ENCODE measurements around the gene AGAP1.

The AGAP1 gene

DNA sequence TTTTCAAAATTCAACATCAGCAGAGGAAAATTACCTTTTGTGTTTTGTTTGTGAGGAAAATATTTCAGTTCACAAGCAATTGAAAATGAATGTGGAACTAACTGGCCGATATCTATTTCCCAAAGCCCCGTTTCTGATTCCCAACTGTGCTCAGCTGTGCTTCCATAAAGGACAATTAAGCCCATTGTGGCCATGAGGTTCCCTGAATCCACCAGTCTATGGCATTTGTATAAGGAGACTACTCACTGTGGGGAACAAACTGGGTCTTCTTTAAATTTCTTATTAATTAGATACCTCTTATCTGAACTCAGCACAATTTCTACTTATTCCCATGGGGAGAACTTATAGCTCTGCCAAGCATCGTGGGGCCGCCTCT is 31.4 kb upstream of the AGAP1 start:
- no peaks in the 10 kb centered on the region for H3K4me1 ChIP-seq (ENCODE audit: control insufficient read depth, insufficient read depth, low read length)
- no CpG with 5 or more reads among the region's 4 CpGs for WGBS (ENCODE audit: insufficient coverage, insufficient read length)
- H3K36me3 ChIP-seq (ENCODE audit: control insufficient read depth, insufficient read depth, low read length) = no peaks in the 10 kb centered on the region
- H3K27me3 ChIP-seq (ENCODE audit: control insufficient read depth, insufficient read depth, low read length) = no peaks in the 10 kb centered on the region
- H3K4me3 ChIP-seq (ENCODE audit: low read length) = no peak overlapping the region
- DNase-seq (ENCODE audit: low read depth, low spot score) = no peak
- H3K9me3 ChIP-seq (ENCODE audit: control insufficient read depth, insufficient read depth, low read length) = no peaks in the 10 kb centered on the region
- no peak overlapping the region for H3K27ac ChIP-seq (ENCODE audit: low read length)

DNA sequence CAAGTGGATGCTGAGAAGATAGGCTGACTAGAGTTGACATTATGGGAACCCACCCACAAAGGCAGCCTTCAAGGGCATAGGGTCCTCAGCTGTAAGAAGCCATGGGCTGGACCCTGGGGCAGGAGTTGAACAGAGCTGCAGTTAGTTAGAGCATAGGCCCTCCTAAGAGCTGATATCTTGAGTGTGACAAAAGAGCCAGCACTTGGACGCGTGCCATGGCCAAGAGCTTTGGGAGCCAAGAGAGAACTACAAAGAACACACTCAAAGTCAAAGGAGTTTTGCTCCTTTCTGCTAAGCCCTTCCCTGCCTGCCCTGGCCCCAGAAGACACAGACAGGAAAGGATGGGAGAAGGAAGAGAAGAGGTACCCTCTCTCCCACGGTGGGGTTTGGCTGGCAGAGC is 29.9 kb upstream of the AGAP1 start:
- Histone ChIP-seq H3K27me3 (ENCODE audit: control insufficient read depth, insufficient read depth, low read length) (no peaks in the 10 kb centered on the region), H3K4me1 (ENCODE audit: control insufficient read depth, insufficient read depth, low read length) (no peaks in the 10 kb centered on the region; the same call in 1 of the 2 replicates), H3K27ac (ENCODE audit: low read length) (no peak overlapping the region), H3K36me3 (ENCODE audit: control insufficient read depth, insufficient read depth, low read length) (no peaks in the 10 kb centered on the region), H3K9me3 (ENCODE audit: control insufficient read depth, insufficient read depth, low read length) (no peaks in the 10 kb centered on the region), H3K4me3 (ENCODE audit: low read length) (no peak overlapping the region)
- WGBS (ENCODE audit: insufficient coverage, insufficient read length) = no CpG with 5 or more reads among the region's 3 CpGs
- DNase-seq (ENCODE audit: low read depth, low spot score) = no peak

DNA sequence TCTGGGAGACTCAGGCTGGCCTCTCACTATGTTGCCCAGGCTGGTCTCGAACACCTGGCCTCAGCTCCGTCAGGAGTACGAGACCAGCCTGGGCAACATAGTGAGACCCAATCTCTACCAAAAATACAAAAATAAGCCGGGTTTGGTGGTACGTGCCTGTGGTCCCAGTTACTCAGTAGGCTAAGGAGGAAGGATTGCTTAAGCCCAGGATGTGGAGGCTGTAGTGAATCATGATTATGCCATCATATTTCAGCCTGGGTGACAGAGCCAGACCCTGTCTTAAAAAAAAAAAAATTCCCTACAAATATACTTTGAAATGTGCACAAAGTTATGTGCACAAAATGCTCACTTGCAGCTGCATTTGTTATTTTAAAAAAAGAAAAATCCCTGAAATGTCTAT is 26.3 kb upstream of the AGAP1 start:
- no peak overlapping the region for H3K27ac ChIP-seq (ENCODE audit: low read length)
- no peak overlapping the region for H3K4me3 ChIP-seq (ENCODE audit: low read length)
- no peaks in the 10 kb centered on the region for H3K36me3 ChIP-seq (ENCODE audit: control insufficient read depth, insufficient read depth, low read length)
- no peaks in the 10 kb centered on the region for H3K27me3 ChIP-seq (ENCODE audit: control insufficient read depth, insufficient read depth, low read length)
- WGBS (ENCODE audit: insufficient coverage, insufficient read length) = no CpG with 5 or more reads among the region's 5 CpGs
- no peaks in the 10 kb centered on the region; the same call in 1 of the 2 replicates for H3K4me1 ChIP-seq (ENCODE audit: control insufficient read depth, insufficient read depth, low read length)
- H3K9me3 ChIP-seq (ENCODE audit: control insufficient read depth, insufficient read depth, low read length) = no peaks in the 10 kb centered on the region
- DNase-seq (ENCODE audit: low read depth, low spot score) = no peak

DNA sequence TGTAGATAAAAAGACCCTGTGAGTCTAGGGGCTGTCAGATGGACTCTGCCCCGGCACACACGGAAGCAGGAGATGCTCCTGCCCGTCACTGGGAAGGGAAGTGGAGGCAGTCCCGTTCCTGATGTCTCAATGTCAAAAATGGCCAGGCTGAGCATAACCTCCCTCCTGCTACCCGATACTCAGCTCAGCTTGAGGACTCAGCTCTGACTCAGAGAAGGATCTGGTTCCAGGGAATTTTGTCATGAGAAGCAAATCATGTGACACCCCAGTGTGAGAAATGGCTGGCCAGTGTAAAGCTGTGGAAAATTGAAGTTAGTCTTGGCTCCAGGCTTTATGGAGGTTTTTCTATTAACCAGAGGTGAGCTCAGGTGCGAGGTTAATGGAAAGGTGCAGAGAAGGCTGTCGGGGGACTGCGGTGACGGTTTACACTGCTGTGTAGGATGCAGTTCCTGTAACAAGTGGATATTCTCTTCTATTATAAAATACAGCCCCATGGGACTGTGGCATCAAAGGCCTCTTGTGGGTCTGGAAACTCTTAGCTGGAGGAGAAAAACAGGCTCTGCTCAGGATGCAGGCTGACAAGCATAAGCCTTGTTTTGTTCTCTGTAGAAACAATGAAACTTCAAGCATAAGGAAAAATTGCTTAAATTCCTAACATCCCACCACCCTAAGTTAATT is 24.7 kb upstream of the AGAP1 start:
- no peaks in the 10 kb centered on the region for H3K36me3 ChIP-seq (ENCODE audit: control insufficient read depth, insufficient read depth, low read length)
- no peaks in the 10 kb centered on the region; the same call in 1 of the 2 replicates for H3K4me1 ChIP-seq (ENCODE audit: control insufficient read depth, insufficient read depth, low read length)
- no peak overlapping the region for H3K27ac ChIP-seq (ENCODE audit: low read length)
- WGBS (ENCODE audit: insufficient coverage, insufficient read length) = no CpG with 5 or more reads among the region's 9 CpGs
- H3K9me3 ChIP-seq (ENCODE audit: control insufficient read depth, insufficient read depth, low read length) = no peaks in the 10 kb centered on the region
- H3K27me3 ChIP-seq (ENCODE audit: control insufficient read depth, insufficient read depth, low read length) = no peaks in the 10 kb centered on the region
- H3K4me3 ChIP-seq (ENCODE audit: low read length) = no peak overlapping the region
- no peak for DNase-seq (ENCODE audit: low read depth, low spot score)

DNA sequence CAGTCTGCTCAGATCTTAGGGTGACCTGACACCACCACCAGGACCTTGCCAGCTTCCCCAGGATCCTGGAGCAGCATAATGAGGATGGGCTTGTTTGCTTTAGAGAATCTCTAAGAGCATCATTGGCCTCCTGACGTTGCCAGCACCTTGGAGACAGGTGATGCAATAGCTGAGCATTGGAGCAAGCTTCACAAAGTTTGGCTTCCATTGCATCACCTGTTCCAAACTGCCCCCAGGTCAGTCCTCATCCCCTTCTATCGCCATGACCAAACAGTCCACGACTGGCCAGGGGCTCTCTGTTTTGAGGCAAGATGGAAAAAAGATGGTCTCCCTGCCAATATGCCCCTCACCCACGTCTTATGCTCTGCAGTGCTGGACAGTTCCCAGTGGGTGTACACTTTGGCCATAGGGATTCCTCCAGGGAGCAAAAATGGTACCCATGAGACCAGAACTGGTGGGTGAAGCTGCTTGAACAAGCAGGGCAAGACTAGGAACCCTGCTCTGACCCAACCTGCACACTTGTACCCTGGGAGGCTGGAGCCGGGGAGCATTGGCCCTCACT is 22.6 kb upstream of the AGAP1 start:
- Histone ChIP-seq H3K27me3 (ENCODE audit: control insufficient read depth, insufficient read depth, low read length) (no peaks in the 10 kb centered on the region), H3K36me3 (ENCODE audit: control insufficient read depth, insufficient read depth, low read length) (no peaks in the 10 kb centered on the region)
- DNase-seq (ENCODE audit: low read depth, low spot score) = no peak

DNA sequence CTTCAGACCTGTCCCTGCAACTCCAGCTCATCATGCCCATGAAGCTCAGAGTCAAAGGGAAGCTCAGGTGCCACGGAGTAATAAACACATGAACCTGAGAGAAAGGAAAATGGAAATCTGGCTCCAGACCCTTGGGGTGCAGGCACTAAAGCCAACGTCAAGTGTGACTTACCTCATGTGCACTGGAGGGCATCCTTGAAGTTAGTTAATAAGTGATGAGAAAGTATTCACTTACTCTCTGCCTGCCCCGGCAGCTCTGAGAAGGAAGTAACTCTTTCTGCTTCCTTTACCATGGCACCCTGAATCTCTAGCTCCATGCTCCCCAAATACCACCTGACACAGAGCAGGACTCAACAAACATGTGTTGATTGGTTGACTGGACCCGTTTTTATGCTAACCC is 21.4 kb upstream of the AGAP1 start:
- no CpG with 5 or more reads among the region's 4 CpGs for WGBS (ENCODE audit: insufficient coverage, insufficient read length)
- no peaks in the 10 kb centered on the region; the same call in 1 of the 2 replicates for H3K4me1 ChIP-seq (ENCODE audit: control insufficient read depth, insufficient read depth, low read length)

More for the DNA sequence above, 22.6 kb upstream of the AGAP1 start:
- no CpG with 5 or more reads among the region's 5 CpGs for WGBS (ENCODE audit: insufficient coverage, insufficient read length)
- Histone ChIP-seq H3K9me3 (ENCODE audit: control insufficient read depth, insufficient read depth, low read length) (no peaks in the 10 kb centered on the region), H3K4me1 (ENCODE audit: control insufficient read depth, insufficient read depth, low read length) (no peaks in the 10 kb centered on the region; the same call in 1 of the 2 replicates), H3K27ac (ENCODE audit: low read length) (no peak overlapping the region), H3K4me3 (ENCODE audit: low read length) (no peak overlapping the region)

DNA sequence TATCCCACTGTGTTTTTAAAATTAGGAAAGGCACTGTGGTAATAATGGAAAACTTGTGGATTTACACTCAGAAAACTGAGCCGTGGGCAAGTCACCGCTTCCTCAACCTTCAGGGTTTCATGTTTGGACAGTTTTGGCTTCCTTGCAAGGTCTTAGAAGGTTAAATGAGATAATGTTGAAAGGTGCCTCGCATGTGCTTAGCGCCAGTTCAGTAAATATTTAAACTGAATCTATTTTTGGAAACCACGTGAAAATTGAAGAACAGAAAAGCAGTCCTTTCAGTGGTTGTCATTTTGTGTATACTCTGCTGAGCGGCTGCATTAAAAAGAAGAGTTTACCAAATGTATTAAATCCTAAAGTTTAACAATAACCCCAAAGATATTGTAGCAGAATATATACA is 15.2 kb upstream of the AGAP1 start:
- Histone ChIP-seq H3K36me3 (ENCODE audit: control insufficient read depth, insufficient read depth, low read length) (no peaks in the 10 kb centered on the region), H3K9me3 (ENCODE audit: control insufficient read depth, insufficient read depth, low read length) (no peaks in the 10 kb centered on the region), H3K27me3 (ENCODE audit: control insufficient read depth, insufficient read depth, low read length) (no peaks in the 10 kb centered on the region), H3K4me3 (ENCODE audit: low read length) (no peak overlapping the region), H3K4me1 (ENCODE audit: control insufficient read depth, insufficient read depth, low read length) (no peaks in the 10 kb centered on the region), H3K27ac (ENCODE audit: low read length) (no peak overlapping the region)
- no peak for DNase-seq (ENCODE audit: low read depth, low spot score)
- WGBS (ENCODE audit: insufficient coverage, insufficient read length) = no CpG with 5 or more reads among the region's 6 CpGs

More for the DNA sequence above, 21.4 kb upstream of the AGAP1 start:
- DNase-seq (ENCODE audit: low read depth, low spot score) = no peak
- H3K27ac ChIP-seq (ENCODE audit: low read length) = no peak overlapping the region
- no peaks in the 10 kb centered on the region for H3K36me3 ChIP-seq (ENCODE audit: control insufficient read depth, insufficient read depth, low read length)
- H3K27me3 ChIP-seq (ENCODE audit: control insufficient read depth, insufficient read depth, low read length) = no peaks in the 10 kb centered on the region
- H3K9me3 ChIP-seq (ENCODE audit: control insufficient read depth, insufficient read depth, low read length) = no peaks in the 10 kb centered on the region
- H3K4me3 ChIP-seq (ENCODE audit: low read length) = no peak overlapping the region

DNA sequence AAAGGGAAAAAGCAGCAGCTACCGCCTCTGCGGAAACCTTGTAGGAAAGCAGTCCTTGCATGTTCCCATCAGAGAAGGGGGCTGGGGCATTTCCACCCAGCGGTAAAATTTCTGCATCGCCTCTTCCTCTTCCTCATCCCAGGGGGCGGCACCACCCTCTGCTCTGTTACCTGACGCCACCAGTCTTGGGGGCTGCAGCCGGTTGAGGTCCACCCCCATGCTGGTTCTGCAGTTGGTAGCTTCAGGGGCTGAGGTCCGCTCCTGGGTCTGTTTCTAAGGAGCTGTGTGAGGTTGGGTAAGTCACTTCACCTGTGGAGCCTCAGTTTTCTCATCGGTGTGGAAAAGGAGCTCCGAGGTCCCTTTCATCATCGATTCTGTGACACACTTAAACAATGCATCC is 14.2 kb upstream of the AGAP1 start:
- H3K36me3 ChIP-seq (ENCODE audit: control insufficient read depth, insufficient read depth, low read length) = no peaks in the 10 kb centered on the region
- no peak overlapping the region for H3K27ac ChIP-seq (ENCODE audit: low read length)
- no peak for DNase-seq (ENCODE audit: low read depth, low spot score)
- H3K4me1 ChIP-seq (ENCODE audit: control insufficient read depth, insufficient read depth, low read length) = no peaks in the 10 kb centered on the region
- no peaks in the 10 kb centered on the region for H3K27me3 ChIP-seq (ENCODE audit: control insufficient read depth, insufficient read depth, low read length)
- H3K9me3 ChIP-seq (ENCODE audit: control insufficient read depth, insufficient read depth, low read length) = no peaks in the 10 kb centered on the region
- no CpG with 5 or more reads among the region's 11 CpGs for WGBS (ENCODE audit: insufficient coverage, insufficient read length)
- no peak overlapping the region for H3K4me3 ChIP-seq (ENCODE audit: low read length)

DNA sequence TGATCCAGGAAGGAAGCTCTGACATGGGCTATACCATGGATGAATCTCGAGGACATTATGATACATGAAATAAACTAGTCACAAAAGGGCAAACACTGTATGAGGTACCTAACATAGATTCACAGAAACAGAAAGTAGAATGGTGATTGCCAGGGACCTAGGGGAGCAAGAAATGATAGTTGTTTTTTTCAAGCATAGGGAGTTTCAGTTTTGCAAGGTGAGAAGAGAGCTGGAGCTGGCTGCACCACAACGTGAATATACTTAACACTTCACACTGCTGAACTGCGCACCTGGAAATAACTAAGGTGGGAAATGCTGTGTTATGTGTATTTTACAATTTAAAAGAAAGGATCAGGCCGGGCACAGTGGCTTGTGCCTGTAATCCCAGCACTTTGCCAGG is 13.2 kb upstream of the AGAP1 start:
- H3K4me3 ChIP-seq (ENCODE audit: low read length) = no peak overlapping the region
- no peak overlapping the region for H3K27ac ChIP-seq (ENCODE audit: low read length)
- WGBS (ENCODE audit: insufficient coverage, insufficient read length) = no CpG with 5 or more reads among the region's 4 CpGs
- no peaks in the 10 kb centered on the region for H3K36me3 ChIP-seq (ENCODE audit: control insufficient read depth, insufficient read depth, low read length)
- H3K4me1 ChIP-seq (ENCODE audit: control insufficient read depth, insufficient read depth, low read length) = no peaks in the 10 kb centered on the region
- no peak for DNase-seq (ENCODE audit: low read depth, low spot score)
- no peaks in the 10 kb centered on the region for H3K27me3 ChIP-seq (ENCODE audit: control insufficient read depth, insufficient read depth, low read length)
- no peaks in the 10 kb centered on the region for H3K9me3 ChIP-seq (ENCODE audit: control insufficient read depth, insufficient read depth, low read length)

DNA sequence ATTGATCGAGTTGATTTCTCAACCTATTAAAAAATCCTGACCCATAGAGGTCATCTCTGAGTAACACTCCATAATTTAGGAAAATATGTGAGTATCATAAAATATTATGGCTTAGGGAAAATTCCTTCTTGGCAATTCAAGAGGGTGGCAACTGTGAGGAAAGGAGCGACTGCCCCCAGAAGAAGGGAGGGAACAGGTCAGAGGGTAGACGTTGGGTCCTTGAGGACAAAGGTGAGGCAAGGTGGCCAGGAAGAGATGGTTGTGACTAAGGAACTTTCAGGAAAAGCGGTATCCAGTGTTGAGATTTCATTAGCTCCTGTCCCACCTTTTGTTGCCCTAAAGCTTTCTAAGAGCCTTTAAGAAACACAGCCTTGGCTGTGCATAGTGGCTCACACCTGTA is 10.5 kb upstream of the AGAP1 start:
- Histone ChIP-seq H3K27me3 (ENCODE audit: control insufficient read depth, insufficient read depth, low read length) (no peaks in the 10 kb centered on the region), H3K27ac (ENCODE audit: low read length) (no peak overlapping the region), H3K9me3 (ENCODE audit: control insufficient read depth, insufficient read depth, low read length) (no peaks in the 10 kb centered on the region), H3K36me3 (ENCODE audit: control insufficient read depth, insufficient read depth, low read length) (no peaks in the 10 kb centered on the region), H3K4me3 (ENCODE audit: low read length) (no peak overlapping the region), H3K4me1 (ENCODE audit: control insufficient read depth, insufficient read depth, low read length) (no peaks in the 10 kb centered on the region)
- DNase-seq (ENCODE audit: low read depth, low spot score) = no peak
- no CpG with 5 or more reads among the region's 4 CpGs for WGBS (ENCODE audit: insufficient coverage, insufficient read length)

DNA sequence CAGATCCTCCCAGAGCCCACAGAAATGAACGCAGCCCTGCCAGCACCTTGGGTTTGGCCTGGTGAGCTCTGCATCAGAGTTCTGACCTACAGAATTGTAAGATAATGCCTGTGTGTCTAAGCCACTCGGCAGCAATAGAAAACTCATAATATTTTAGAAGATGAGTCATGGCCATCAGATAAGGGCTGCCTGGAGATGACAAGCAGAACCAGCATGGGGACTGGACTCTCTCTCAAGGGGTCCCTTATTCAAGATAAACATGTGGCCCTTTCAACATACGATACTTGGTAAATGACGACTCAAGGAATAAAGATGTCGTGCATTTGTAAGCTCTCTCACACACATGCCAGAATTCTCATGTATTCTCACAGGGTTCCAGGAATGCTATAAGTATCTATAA is 8.5 kb upstream of the AGAP1 start:
- Histone ChIP-seq H3K4me1 (ENCODE audit: control insufficient read depth, insufficient read depth, low read length) (no peaks in the 10 kb centered on the region), H3K9me3 (ENCODE audit: control insufficient read depth, insufficient read depth, low read length) (no peaks in the 10 kb centered on the region), H3K4me3 (ENCODE audit: low read length) (no peak overlapping the region), H3K27ac (ENCODE audit: low read length) (no peak overlapping the region), H3K36me3 (ENCODE audit: control insufficient read depth, insufficient read depth, low read length) (no peaks in the 10 kb centered on the region), H3K27me3 (ENCODE audit: control insufficient read depth, insufficient read depth, low read length) (no peaks in the 10 kb centered on the region)
- no CpG with 5 or more reads among the region's 5 CpGs for WGBS (ENCODE audit: insufficient coverage, insufficient read length)
- DNase-seq (ENCODE audit: low read depth, low spot score) = no peak

Measured in iPS DF 6.9 (cell line).